Thoracic aorta (tissue), 2 donors: ENCODE data around the gene PLA2G10. TPM values are rescaled to one million over a fixed set of nuclear protein-coding genes. Genes with fewer than 3 reads are reported as not detected.

Source experiments
- ATAC-seq: fragments of 150-250 bp; one replicate; pipeline ENCODE4 v1.8.0; 2017; ENCODE audit warnings: low read depth; ENCODE audit not compliant: insufficient number of reproducible peaks, low FRiP score
- DNase-seq: peaks from one replicate; pipeline ENCODE4 v3.0.0-alpha.2; 2020; ENCODE audit warnings: low spot score
- H3K27ac ChIP-seq, 2 donors: fragments of 200-600 bp; sonication (generic); 1 replicate in 1 of 2; 2 replicates in 1 of 2; pipeline ENCODE4 v1.5.1; 2016; ENCODE audit warnings: mild to moderate bottlenecking in 2 of 2, moderate library complexity in 2 of 2
- H3K27me3 ChIP-seq: fragments of 200-600 bp; sonication (generic); replicated peaks from 2 replicates; pipeline ENCODE4 v1.6.0; 2016; ENCODE audit warnings: mild to moderate bottlenecking; ENCODE audit not compliant: insufficient read depth
- H3K36me3 ChIP-seq: fragments of 200-600 bp; sonication (generic); one replicate; pipeline ENCODE4 v1.5.1; 2016
- H3K4me1 ChIP-seq, 2 donors: fragments of 200-600 bp; sonication (generic); 1 replicate in 1 of 2; 2 replicates in 1 of 2; pipeline versions ENCODE4 v1.5.1 to v1.6.0; 2016; ENCODE audit warnings: low read depth in 2 of 2, mild to moderate bottlenecking in 1 of 2; ENCODE audit not compliant: control insufficient read depth in 1 of 2
- H3K4me3 ChIP-seq: fragments of 200-600 bp; sonication (generic); 2 replicates; pipeline ENCODE4 v1.5.1; 2016; ENCODE audit warnings: mild to moderate bottlenecking
- H3K9me3 ChIP-seq: fragments of 200-600 bp; sonication (generic); 2 replicates; pipeline ENCODE4 v1.5.1; 2016
- CTCF ChIP-seq: fragments of 200-600 bp; sonication (generic); IDR thresholded peaks from one replicate; pipeline ENCODE4 v1.5.1; 2019; ENCODE audit warnings: antibody characterized with exemption
- total RNA-seq, 2 donors: library from RNA; depleted of rRNA; stranded (reverse); fragments of >200 nt; gene quantifications; one replicate each; pipeline versions ENCODE4 v1.1.0 to v1.2.3, GENCODE V29; 2016

The PLA2G10 gene
- total RNA-seq, 2 donors from 2014 or later = not detected

- Histone ChIP-seq H3K27me3 (no peaks in the 10 kb centered on the region), H3K36me3 (no peaks in the 10 kb centered on the region), H3K9me3 (no peaks in the 10 kb centered on the region), H3K4me3 (no peak overlapping the region), H3K4me1 (no peaks in the 10 kb centered on the region), H3K27ac (no peak overlapping the region)
- DNase-seq (no peak), ATAC-seq (no peak)
- no peak for TF ChIP-seq CTCF
These were observed 21.6 kb downstream of the PLA2G10 start for GRCh38 chr16:14672403-14672971.

GRCh38 chr16:14669776-14670175 is 24.3 kb downstream of the PLA2G10 start:
- no peaks in the 10 kb centered on the region for H3K4me1 ChIP-seq
- H3K4me3 ChIP-seq = no peak overlapping the region
- no peak for TF ChIP-seq CTCF
- H3K27ac ChIP-seq = no peak overlapping the region
- ATAC-seq (no peak), DNase-seq (no peak)
- H3K27me3 ChIP-seq = no peaks in the 10 kb centered on the region
- H3K9me3 ChIP-seq = no peaks in the 10 kb centered on the region
- peaks cover 15% of the 10 kb centered on the region for H3K36me3 ChIP-seq

- ATAC-seq = no peak
- Histone ChIP-seq H3K9me3 (no peaks in the 10 kb centered on the region), H3K27me3 (no peaks in the 10 kb centered on the region), H3K27ac (no peak overlapping the region), H3K36me3 (peaks cover 22% of the 10 kb centered on the region), H3K4me3 (no peak overlapping the region), H3K4me1 (no peaks in the 10 kb centered on the region)
- DNase-seq = no peak
- TF ChIP-seq CTCF = no peak
These were observed 25.4 kb downstream of the PLA2G10 start for GRCh38 chr16:14668556-14669223.

- H3K9me3 ChIP-seq = no peaks in the 10 kb centered on the region
- DNase-seq (no peak), ATAC-seq (no peak)
- TF ChIP-seq CTCF = no peak
- no peak overlapping the region for H3K27ac ChIP-seq
- no peak overlapping the region for H3K4me3 ChIP-seq
- no peaks in the 10 kb centered on the region for H3K4me1 ChIP-seq
- H3K36me3 ChIP-seq = peaks cover 33% of the 10 kb centered on the region
- no peaks in the 10 kb centered on the region for H3K27me3 ChIP-seq
These were observed 26.5 kb downstream of the PLA2G10 start for GRCh38 chr16:14667347-14668266.

- Histone ChIP-seq H3K4me1 (no peaks in the 10 kb centered on the region), H3K27me3 (no peaks in the 10 kb centered on the region), H3K4me3 (no peak overlapping the region), H3K27ac (no peak overlapping the region), H3K9me3 (no peaks in the 10 kb centered on the region), H3K36me3 (peaks cover 40% of the 10 kb centered on the region)
- no peak for ATAC-seq
- DNase-seq = no peak
- TF ChIP-seq CTCF = no peak
These were observed 36.0 kb downstream of the PLA2G10 start for GRCh38 chr16:14658063-14658462.
